ENCODE data around the gene CBR4.
"Not testable (repeated sequence)": the region's sequence is repeated elsewhere in the genome, so short reads cannot be mapped to it uniquely, and the experiment has no call there.

CBR4 gene

DNA sequence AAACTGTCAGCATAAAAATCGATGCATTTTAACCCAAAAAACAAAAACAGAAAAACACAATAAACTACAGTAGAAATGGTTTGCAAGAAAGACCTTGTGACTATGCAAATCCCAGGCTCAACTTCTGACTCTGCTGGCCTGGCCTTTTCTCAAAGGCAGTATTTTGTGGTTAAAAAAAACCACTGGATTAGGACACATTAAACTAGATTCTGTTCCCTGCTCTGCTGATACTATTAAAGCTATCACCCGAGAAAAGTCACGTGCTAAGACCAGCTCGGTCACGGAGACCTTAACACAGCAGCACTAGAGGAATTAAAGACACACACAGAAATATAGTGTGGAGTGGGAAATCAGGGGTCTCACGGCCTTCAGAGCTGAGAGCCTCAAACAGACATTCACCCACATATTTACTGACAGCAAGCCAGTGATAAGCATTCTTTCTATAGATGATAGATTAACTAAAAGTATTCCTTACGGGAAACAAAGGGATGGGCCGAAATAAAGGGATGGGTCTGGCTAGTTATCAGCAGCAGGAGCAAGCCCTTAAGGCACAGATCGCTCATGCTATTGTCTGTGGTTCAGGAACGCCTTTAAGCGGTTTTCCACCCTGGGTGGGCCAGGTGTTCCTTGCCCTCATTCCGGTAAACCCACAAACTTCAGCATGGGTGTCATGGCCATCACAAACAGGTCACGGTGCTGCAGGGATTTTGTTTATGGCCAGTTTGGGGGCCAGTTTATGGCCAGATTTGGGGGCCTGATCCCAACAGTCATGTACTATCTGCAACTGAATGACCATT is 16.1 kb downstream of the CBR4 start:
- no peak for DNase-seq (ENCODE audit: extremely low read depth, low read depth)
- no peak for TF ChIP-seq CTCF (IDR thresholded peaks at IDR 0.05; ENCODE audit: low read depth, low read length)

GRCh38 chr4:168992952-168993482 is 17.0 kb downstream of the CBR4 start:
- DNase-seq (ENCODE audit: extremely low read depth, low read depth) = not testable (repeated sequence)

- TF ChIP-seq CTCF (IDR thresholded peaks at IDR 0.05; ENCODE audit: low read depth, low read length) = no peak
- no peak for DNase-seq (ENCODE audit: extremely low read depth, low read depth)
Measured at GRCh38 chr4:168981942-168982341, 28.1 kb downstream of the CBR4 start.

GRCh38 chr4:168981460-168981859 is 28.6 kb downstream of the CBR4 start:
- DNase-seq (ENCODE audit: extremely low read depth, low read depth) = no peak
- TF ChIP-seq CTCF (IDR thresholded peaks at IDR 0.05; ENCODE audit: low read depth, low read length) = no peak

- no peak for DNase-seq (ENCODE audit: extremely low read depth, low read depth)
- no peak for TF ChIP-seq CTCF (IDR thresholded peaks at IDR 0.05; ENCODE audit: low read depth, low read length)
Measured at GRCh38 chr4:168979338-168979737, 30.7 kb downstream of the CBR4 start.

GRCh38 chr4:168978001-168978700 is 31.9 kb downstream of the CBR4 start:
- TF ChIP-seq CTCF (IDR thresholded peaks at IDR 0.05; ENCODE audit: low read depth, low read length) = no peak
- no peak for DNase-seq (ENCODE audit: extremely low read depth, low read depth)

GRCh38 chr4:168972596-168972995 is 37.5 kb downstream of the CBR4 start:
- no peak for DNase-seq (ENCODE audit: extremely low read depth, low read depth)
- TF ChIP-seq CTCF (IDR thresholded peaks at IDR 0.05; ENCODE audit: low read depth, low read length) = no peak

All from AG09319 (cell line).